Activated CD8-positive, alpha-beta T cell treated with anti-CD3 and anti-CD28 coated beads for 36 hours (primary cell): ENCODE data around the gene ZNF236. TPM values are rescaled to one million over a fixed set of nuclear protein-coding genes. Genes with fewer than 3 reads are reported as not detected.

Experiments
- ATAC-seq: fragments of 200-7000 bp; cut with Tn5 transposase; one replicate; pipeline ENCODE4 v1.10.0; 2021; ENCODE audit warnings: mild to moderate bottlenecking, moderate library complexity
- CTCF ChIA-PET: fragments of 350-600 bp; sonication (Branson Sonifier 250); formaldehyde crosslinking; loops from one replicate; lab custom pipeline; 2021; ENCODE audit warnings: antibody characterized with exemption; lab: Charles Lee
- POLR2A ChIA-PET: fragments of 350-600 bp; sonication (Branson Sonifier 250); formaldehyde crosslinking; loops from one replicate; lab custom pipeline; 2021; ENCODE audit warnings: antibody characterized with exemption; lab: Charles Lee
- DNase-seq: peaks from one replicate; pipeline ENCODE4 v3.0.0-alpha.2; 2020
- H3K27ac Mint-ChIP-seq: one replicate; pipeline ENCODE4 v1.8.0; 2021; ENCODE audit warnings: mild to moderate bottlenecking, mixed read lengths
- H3K27me3 Mint-ChIP-seq: one replicate; pipeline ENCODE4 v1.8.0; 2021; ENCODE audit warnings: mixed read lengths
- H3K36me3 Mint-ChIP-seq: one replicate; pipeline ENCODE4 v1.8.0; 2021; ENCODE audit warnings: low read depth, mixed read lengths
- H3K4me1 Mint-ChIP-seq: one replicate; pipeline ENCODE4 v1.8.0; 2021; ENCODE audit warnings: low read depth, mixed read lengths
- H3K4me3 Mint-ChIP-seq: one replicate; pipeline ENCODE4 v1.8.0; 2021; ENCODE audit warnings: mild to moderate bottlenecking, moderate library complexity, mixed read lengths
- H3K9me3 Mint-ChIP-seq: one replicate; pipeline ENCODE4 v1.8.0; 2021; ENCODE audit warnings: mixed read lengths
- CTCF ChIP-seq: fragments of 200-600 bp; IDR thresholded peaks from one replicate; pipeline ENCODE4 v1.8.0; 2022; ENCODE audit warnings: antibody characterized with exemption, mild to moderate bottlenecking
- intact Hi-C: fragments of 100-400 bp; cut with micrococcal nuclease; formaldehyde crosslinking; loops from one replicate; pipeline ENCODE4 v1.10.0; 2022
- total RNA-seq, 2 experiments: library from RNA; stranded (reverse); gene quantifications; one replicate each; pipeline ENCODE4 v1.2.3, GENCODE V29; 2021

ZNF236 gene
- total RNA-seq, 2 experiments from 2014 or later: 12.7 to 15.2 TPM

- H3K36me3 Mint-ChIP-seq: peaks cover 21% of the 10 kb centered on the region
- ChIA-PET CTCF (interaction anchor here (1.8 to 6.9 kb wide), 2 partner anchors 17 to 33 kb away, joined by 6 to 37 read pairs; no protein-coding TSS in a partner anchor), POLR2A (no interaction called here)
- no peaks in the 10 kb centered on the region for H3K27me3 Mint-ChIP-seq
- no peak for TF ChIP-seq CTCF
- no peak overlapping the region for H3K4me3 Mint-ChIP-seq
- intact Hi-C loops: no loop called here
- peaks cover 24% of the 10 kb centered on the region for H3K4me1 Mint-ChIP-seq
- H3K27ac Mint-ChIP-seq: no peak overlapping the region
- ATAC-seq (no peak), DNase-seq (no peak)
- H3K9me3 Mint-ChIP-seq: no peaks in the 10 kb centered on the region
Observed at GRCh38 chr18:76967721-76968472, 145.5 kb downstream of the ZNF236 start.

- POLR2A ChIA-PET: no interaction called here
- H3K27ac Mint-ChIP-seq: no peak overlapping the region
Observed at GRCh38 chr18:76970770-76971559, 148.6 kb downstream of the ZNF236 start.

GRCh38 chr18:76972241-76972640, 149.9 kb downstream of the ZNF236 start:
- Mint-ChIP-seq H3K9me3 (no peaks in the 10 kb centered on the region), H3K4me3 (no peak overlapping the region), H3K27me3 (no peaks in the 10 kb centered on the region), H3K36me3 (peaks cover 5% of the 10 kb centered on the region), H3K4me1 (peaks cover 11% of the 10 kb centered on the region), H3K27ac (peak overlapping the region; percentile 60)
- intact Hi-C loops: no loop called here
- ChIA-PET POLR2A (no interaction called here), CTCF (interaction anchor here (1.3 to 6.9 kb wide), 4 partner anchors 9 to 169 kb away, joined by 4 to 37 read pairs (median 6); no protein-coding TSS in a partner anchor)
- TF ChIP-seq CTCF: no peak
- DNase-seq (no peak), ATAC-seq (no peak)

More at GRCh38 chr18:76970770-76971559, 148.6 kb downstream of the ZNF236 start:
- no peaks in the 10 kb centered on the region for H3K27me3 Mint-ChIP-seq
- peaks cover 11% of the 10 kb centered on the region for H3K4me1 Mint-ChIP-seq
- no peak for ATAC-seq
- no peak for DNase-seq
- no peak for TF ChIP-seq CTCF
- H3K36me3 Mint-ChIP-seq: peaks cover 5% of the 10 kb centered on the region
- CTCF ChIA-PET: interaction anchor here (1.3 to 6.9 kb wide), 5 partner anchors 9 to 167 kb away, joined by 4 to 37 read pairs (median 6); no protein-coding TSS in a partner anchor
- H3K4me3 Mint-ChIP-seq: no peak overlapping the region
- no peaks in the 10 kb centered on the region for H3K9me3 Mint-ChIP-seq
- intact Hi-C loops: no loop called here

- H3K4me1 Mint-ChIP-seq: peaks cover 11% of the 10 kb centered on the region
- H3K4me3 Mint-ChIP-seq: no peak overlapping the region
- intact Hi-C loops: no loop called here
- ChIA-PET POLR2A (no interaction called here), CTCF (interaction anchor here (1.5 to 6.9 kb wide), 2 partner anchors 12 to 27 kb away, joined by 7 to 37 read pairs; no protein-coding TSS in a partner anchor)
- TF ChIP-seq CTCF: no peak
- ATAC-seq (no peak), DNase-seq (no peak)
- peaks cover 5% of the 10 kb centered on the region for H3K36me3 Mint-ChIP-seq
- H3K27ac Mint-ChIP-seq: no peak overlapping the region
- no peaks in the 10 kb centered on the region for H3K27me3 Mint-ChIP-seq
- H3K9me3 Mint-ChIP-seq: no peaks in the 10 kb centered on the region
Observed at GRCh38 chr18:76972846-76973519, 150.6 kb downstream of the ZNF236 start.
